Smooth muscle cell of the umbilical artery (primary cell): ENCODE results near the gene TMEM150C. TPM values are rescaled to one million over a fixed set of nuclear protein-coding genes. Genes with fewer than 3 reads are reported as not detected.

Experiments used
- total RNA-seq: library from RNA; depleted of rRNA; stranded (reverse); fragments of >200 nt; gene quantifications from 2 replicates; pipeline ENCODE4 v1.2.3, GENCODE V29; 2014

TMEM150C gene
- total RNA-seq, result 0.23 and 0.30 TPM in 2 replicates

GRCh38 chr4:82561786-82562563 lies at the start of gene TMEM150C:
TMEM150C (minus strand) TSS chr4:82561988; CDS start chr4:82504657, 57,331 bp downstream.

Other genes with a start within 250 kb of the TMEM150C start
- gene HNRNPD, start 188.0 kb downstream of the TMEM150C start, total RNA-seq, result 17.2 and 46.0 TPM in 2 replicates
- 116 and 178 TPM in 2 replicates for gene HNRNPDL, start 131.5 kb downstream of the TMEM150C start, total RNA-seq
- gene ENOPH1, start 131.4 kb downstream of the TMEM150C start, total RNA-seq, result 54.6 and 65.9 TPM in 2 replicates
- gene SCD5, start 236.8 kb upstream of the TMEM150C start, total RNA-seq, result 12.2 and 13.5 TPM in 2 replicates